PC-9 (cell line): ENCODE results near the gene KCNF1. TPM values are rescaled to one million over a fixed set of nuclear protein-coding genes. Genes with fewer than 3 reads are reported as not detected.

ENCODE experiments used
- BruUV-seq: library from RNA; stranded (reverse); fragments of 400-500 nt; replicated peaks from 2 replicates; lab custom pipeline; 2021; lab: Mats Ljungman, UMichigan
- CTCF ChIA-PET: fragments of 300-600 bp; sonication (Branson Sonifier 250); formaldehyde crosslinking; loops from one replicate; lab custom pipeline; 2022; ENCODE audit warnings: antibody characterized with exemption; lab: Charles Lee
- POLR2A ChIA-PET: fragments of 300-600 bp; sonication (Branson Sonifier 250); formaldehyde crosslinking; loops from one replicate; lab custom pipeline; 2022; ENCODE audit warnings: antibody characterized with exemption; ENCODE audit not compliant: unreplicated experiment; lab: Charles Lee
- DNase-seq, 2 experiments: peaks; one replicate each; pipeline versions ENCODE4 v3.0.0 to v3.0.0-alpha.2; 2015 to 2022; ENCODE audit warnings: mixed read lengths in 1 of 2
- H2AFZ ChIP-seq: fragments of 200-600 bp; sonication (generic); 2 replicates; pipeline ENCODE4 v1.8.1; 2017; ENCODE audit warnings: antibody characterized with exemption
- H3F3A ChIP-seq: fragments of 200-600 bp; sonication (generic); 2 replicates; pipeline ENCODE4 v1.8.1; 2017; ENCODE audit warnings: antibody characterized with exemption, mild to moderate bottlenecking, low read depth; ENCODE audit not compliant: insufficient read depth
- H3K27ac ChIP-seq: fragments of 200-600 bp; sonication (generic); 2 replicates; pipeline ENCODE4 v1.6.1; 2016; ENCODE audit warnings: mixed run types
- H3K27me3 ChIP-seq: fragments of 200-600 bp; sonication (generic); 2 replicates; pipeline ENCODE4 v1.6.1; 2016; ENCODE audit warnings: low read depth, mixed run types; ENCODE audit not compliant: insufficient read depth
- H3K36me3 ChIP-seq: fragments of 200-600 bp; sonication (generic); 2 replicates; pipeline ENCODE4 v1.6.1; 2016; ENCODE audit warnings: low read depth, mixed run types
- H3K4me1 ChIP-seq: fragments of 200-600 bp; sonication (generic); replicated peaks from 2 replicates; pipeline ENCODE4 v1.6.1; 2016; ENCODE audit warnings: mixed run types; ENCODE audit not compliant: insufficient read depth
- H3K4me2 ChIP-seq: fragments of 200-600 bp; sonication (generic); 2 replicates; pipeline ENCODE4 v1.6.1; 2017; ENCODE audit warnings: mixed run types
- H3K4me3 ChIP-seq: fragments of 200-600 bp; sonication (generic); 2 replicates; pipeline ENCODE4 v1.6.1; 2016; ENCODE audit warnings: mixed run types
- H3K79me2 ChIP-seq: fragments of 200-600 bp; sonication (generic); 2 replicates; pipeline ENCODE4 v1.6.1; 2017; ENCODE audit warnings: low read depth, mixed run types
- H3K9me2 ChIP-seq: fragments of 200-600 bp; sonication (generic); 2 replicates; pipeline ENCODE4 v1.8.1; 2017; ENCODE audit warnings: mild to moderate bottlenecking; ENCODE audit not compliant: insufficient read depth
- H3K9me3 ChIP-seq: fragments of 200-600 bp; sonication (generic); 2 replicates; pipeline ENCODE4 v1.8.1; 2016; ENCODE audit warnings: low read depth; ENCODE audit not compliant: insufficient read depth
- H4K20me1 ChIP-seq: fragments of 200-600 bp; sonication (generic); 2 replicates; pipeline ENCODE4 v1.8.1; 2017; ENCODE audit not compliant: insufficient read depth
- EZH2 ChIP-seq: fragments of 200-600 bp; sonication (generic); IDR thresholded peaks from 2 replicates; pipeline ENCODE4 v1.8.0; 2017; ENCODE audit warnings: antibody characterized with exemption, low read depth
- intact Hi-C: fragments of 100-400 bp; cut with micrococcal nuclease; formaldehyde crosslinking; loops from one replicate; pipeline ENCODE4 v1.10.0; 2022; ENCODE audit not compliant: unreplicated experiment
- total RNA-seq: library from RNA; stranded (reverse); gene quantifications from 2 replicates; pipeline ENCODE4 v1.2.3, GENCODE V29; 2021
- TF ChIP-seq, protein P1 (sequence below): fragments of 200-600 bp; sonication (generic); conservative IDR thresholded peaks from 2 replicates; pipeline ENCODE4 v1.6.1; 2017; ENCODE audit warnings: mixed run types, antibody characterized with exemption, mild to moderate bottlenecking, moderate library complexity

The KCNF1 gene
- total RNA-seq, 1 experiment from 2014 or later = 1.0 TPM

- Histone ChIP-seq H3K27me3 (0 out of 2 replicates have a peak, but pooled peaks cover 5% of the 10 kb centered on the region), H3K36me3 (no peaks in the 10 kb centered on the region), H4K20me1 (no peaks in the 10 kb centered on the region), H2AFZ (no peak overlapping the region), H3F3A (no peaks in the 10 kb centered on the region), H3K9me2 (no peaks in the 10 kb centered on the region), H3K4me2 (no peak overlapping the region), H3K79me2 (no peaks in the 10 kb centered on the region), H3K27ac (no peak overlapping the region), H3K4me3 (no peak overlapping the region), H3K4me1 (no peaks in the 10 kb centered on the region), H3K9me3 (no peaks in the 10 kb centered on the region)
- POLR2A ChIA-PET = interaction anchor here (0.6 kb wide), 1 partner anchor 92 kb away, joined by 4 read pairs; no protein-coding TSS in a partner anchor
- BruUV-seq = no TSS peak
- CTCF ChIA-PET = no interaction called here
- intact Hi-C loops = no loop called here
- DNase-seq = no peak
- no peak for TF ChIP-seq EZH2
- TF ChIP-seq, protein P1, sequence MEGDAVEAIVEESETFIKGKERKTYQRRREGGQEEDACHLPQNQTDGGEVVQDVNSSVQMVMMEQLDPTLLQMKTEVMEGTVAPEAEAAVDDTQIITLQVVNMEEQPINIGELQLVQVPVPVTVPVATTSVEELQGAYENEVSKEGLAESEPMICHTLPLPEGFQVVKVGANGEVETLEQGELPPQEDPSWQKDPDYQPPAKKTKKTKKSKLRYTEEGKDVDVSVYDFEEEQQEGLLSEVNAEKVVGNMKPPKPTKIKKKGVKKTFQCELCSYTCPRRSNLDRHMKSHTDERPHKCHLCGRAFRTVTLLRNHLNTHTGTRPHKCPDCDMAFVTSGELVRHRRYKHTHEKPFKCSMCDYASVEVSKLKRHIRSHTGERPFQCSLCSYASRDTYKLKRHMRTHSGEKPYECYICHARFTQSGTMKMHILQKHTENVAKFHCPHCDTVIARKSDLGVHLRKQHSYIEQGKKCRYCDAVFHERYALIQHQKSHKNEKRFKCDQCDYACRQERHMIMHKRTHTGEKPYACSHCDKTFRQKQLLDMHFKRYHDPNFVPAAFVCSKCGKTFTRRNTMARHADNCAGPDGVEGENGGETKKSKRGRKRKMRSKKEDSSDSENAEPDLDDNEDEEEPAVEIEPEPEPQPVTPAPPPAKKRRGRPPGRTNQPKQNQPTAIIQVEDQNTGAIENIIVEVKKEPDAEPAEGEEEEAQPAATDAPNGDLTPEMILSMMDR = no peak
Observed at GRCh38 chr2:10961490-10961875, 49.7 kb downstream of the KCNF1 start.

DNA sequence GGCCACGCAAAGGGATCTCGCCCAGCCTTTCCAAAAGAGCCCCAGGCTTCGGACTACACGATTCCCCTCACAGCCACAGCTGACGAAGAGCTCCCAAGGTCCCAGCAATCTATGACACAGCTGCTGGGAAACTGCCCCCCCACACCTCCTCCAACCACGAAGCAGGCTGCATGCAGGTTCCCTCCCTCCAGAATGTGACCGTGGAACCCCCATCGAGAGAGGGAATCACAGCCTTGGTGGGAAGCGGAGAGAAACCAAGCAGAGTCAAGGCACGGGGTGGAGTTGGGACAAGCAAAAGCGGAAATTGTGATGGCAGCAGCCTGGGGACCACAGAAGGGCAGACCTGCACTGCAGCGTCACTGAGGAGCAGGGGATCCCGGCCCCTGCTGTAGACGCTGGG, 50.3 kb downstream of the KCNF1 start:
- no peaks in the 10 kb centered on the region for H3K79me2 ChIP-seq
- no peak overlapping the region for H3K4me2 ChIP-seq
- H4K20me1 ChIP-seq = no peaks in the 10 kb centered on the region
- no peaks in the 10 kb centered on the region for H3K4me1 ChIP-seq
- H3K27ac ChIP-seq = no peak overlapping the region
- TF ChIP-seq, protein P1 = no peak
- TF ChIP-seq EZH2 = no peak
- ChIA-PET POLR2A (no interaction called here), CTCF (no interaction called here)
- H3K36me3 ChIP-seq = no peaks in the 10 kb centered on the region
- no peak overlapping the region for H2AFZ ChIP-seq
- intact Hi-C loops = no loop called here
- no peaks in the 10 kb centered on the region for H3K9me2 ChIP-seq
- H3F3A ChIP-seq = no peaks in the 10 kb centered on the region
- H3K27me3 ChIP-seq = 0 out of 2 replicates have a peak, but pooled peaks cover 5% of the 10 kb centered on the region
- no peak overlapping the region for H3K4me3 ChIP-seq
- no peaks in the 10 kb centered on the region for H3K9me3 ChIP-seq
- DNase-seq = no peak
- no TSS peak for BruUV-seq

- Histone ChIP-seq H3K27me3 (0 out of 2 replicates have a peak, but pooled peaks cover 5% of the 10 kb centered on the region), H3F3A (no peaks in the 10 kb centered on the region), H4K20me1 (no peaks in the 10 kb centered on the region), H3K4me1 (no peaks in the 10 kb centered on the region), H3K9me3 (no peaks in the 10 kb centered on the region), H3K27ac (no peak overlapping the region), H3K36me3 (no peaks in the 10 kb centered on the region), H3K4me2 (no peak overlapping the region), H3K79me2 (no peaks in the 10 kb centered on the region), H2AFZ (no peak overlapping the region), H3K4me3 (no peak overlapping the region), H3K9me2 (no peaks in the 10 kb centered on the region)
- ChIA-PET POLR2A (no interaction called here), CTCF (no interaction called here)
- DNase-seq = no peak
- TF ChIP-seq, protein P1 = no peak
- no peak for TF ChIP-seq EZH2
- BruUV-seq = no TSS peak
- intact Hi-C loops = no loop called here
Observed at GRCh38 chr2:10963155-10963554, 51.4 kb downstream of the KCNF1 start.

Other genes with a start within 250 kb of the KCNF1 start
- gene NOL10, start 222.0 kb upstream of the KCNF1 start, total RNA-seq = 19.6 and 26.0 TPM in 2 replicates
- not detected in 2 replicates for gene ATP6V1C2, start 190.3 kb upstream of the KCNF1 start, total RNA-seq
- gene PDIA6, start 99.1 kb upstream of the KCNF1 start, total RNA-seq = 127 and 170 TPM in 2 replicates
- 11.9 and 17.4 TPM in 2 replicates for gene SLC66A3, start 243.5 kb downstream of the KCNF1 start, total RNA-seq